22Rv1 (cell line): Measurements from ENCODE around the gene APBA3.

ENCODE experiments used
- CTCF ChIP-seq: fragments of 450-650 bp; IDR thresholded peaks from 2 replicates; pipeline ENCODE4 v1.5.1; 2017; ENCODE audit warnings: mild to moderate bottlenecking
- ZFX ChIP-seq: fragments of 450-650 bp; IDR thresholded peaks from 2 replicates; pipeline ENCODE4 v1.6.1; 2017; ENCODE audit warnings: antibody characterized with exemption, borderline replicate concordance

GRCh38 chr19:3793799-3794198, 32.3 kb upstream of the APBA3 start:
- TF ChIP-seq CTCF: no peak
- no peak for TF ChIP-seq ZFX
